Activated gamma-delta T cell (primary cell): Measurements from ENCODE around the gene EOMES.
A peak's percentile ranks its signal among the peaks of the same experiment; 100 is the strongest.
"Not testable (repeated sequence)": the region's sequence is repeated elsewhere in the genome, so short reads cannot be mapped to it uniquely, and the experiment has no call there.

Source experiments
- DNase-seq: peaks from one replicate; lab custom pipeline; 2025; lab: John Stamatoyannopoulos, UW
- total RNA-seq, 2 donors: gene quantifications; one replicate each; lab custom pipeline; 2026; lab: John Stamatoyannopoulos, UW

Gene EOMES
- 91.1 to 266 reads per million in 2 donors for total RNA-seq

DNA sequence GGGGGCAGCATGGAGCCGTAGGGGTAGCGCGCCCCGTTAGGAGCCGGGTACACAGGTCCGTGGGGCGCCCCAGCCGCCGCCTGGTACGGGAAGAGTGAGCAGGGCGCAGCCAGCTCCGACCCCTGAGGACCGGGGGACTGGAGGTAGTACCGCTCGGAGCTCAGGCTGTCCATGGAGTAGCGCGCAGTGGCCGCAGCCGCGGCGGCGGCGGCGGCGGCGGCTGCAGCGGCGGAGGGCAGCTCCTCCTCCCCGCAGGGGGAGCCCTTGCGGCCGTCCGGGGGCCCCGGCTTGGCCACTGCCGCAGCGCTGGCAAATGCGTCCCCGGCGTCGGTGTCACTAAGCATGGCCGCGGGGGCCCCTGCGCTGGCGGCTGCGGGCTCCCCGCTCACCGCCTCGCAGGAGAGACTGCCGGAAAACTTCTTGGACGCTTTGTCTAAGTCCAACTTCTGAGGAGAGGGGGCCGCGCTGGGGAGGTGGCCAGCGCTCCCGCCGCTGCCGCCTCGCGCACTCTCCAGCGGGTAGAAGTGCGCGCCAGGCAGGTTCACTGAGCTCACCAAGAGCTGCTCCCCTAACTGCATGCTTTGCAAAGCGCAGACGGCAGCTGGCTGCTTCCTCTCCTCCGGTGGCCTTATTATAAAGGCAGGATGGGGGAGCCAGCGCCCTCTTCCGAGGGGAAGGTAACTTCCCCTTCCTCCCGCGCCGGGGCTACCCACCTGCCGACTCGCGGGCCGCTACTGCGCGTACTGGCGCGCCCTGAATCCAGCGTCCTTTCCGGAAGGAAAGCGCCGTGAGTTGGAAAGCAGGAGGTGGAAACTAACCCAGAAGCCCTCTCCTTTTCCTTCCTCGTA lies at the start of gene EOMES:
TSS of gene EOMES (minus strand) at position 607 of the 848 bp plus-strand sequence. CDS start at position 578, 29 bp downstream.
- peak; percentile 53 for DNase-seq

DNA sequence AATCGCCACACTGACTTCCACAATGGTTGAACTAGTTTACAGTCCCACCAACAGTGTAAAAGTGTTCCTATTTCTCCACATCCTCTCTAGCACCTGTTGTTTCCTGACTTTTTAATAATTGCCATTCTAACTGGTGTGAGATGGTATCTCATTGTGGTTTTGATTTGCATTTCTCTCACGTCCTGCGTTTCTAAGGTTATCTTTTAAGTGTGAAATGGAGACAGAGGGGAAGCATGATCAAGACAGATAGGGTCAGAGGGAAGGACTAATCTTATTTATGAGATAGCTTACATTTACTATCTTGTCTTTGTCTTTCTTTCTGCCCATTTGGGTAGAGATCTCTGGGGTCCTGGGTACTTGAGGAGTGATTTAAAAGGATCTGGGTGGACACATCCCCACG lies 48.3 kb upstream of the EOMES start:
- DNase-seq = not testable (repeated sequence)

DNA sequence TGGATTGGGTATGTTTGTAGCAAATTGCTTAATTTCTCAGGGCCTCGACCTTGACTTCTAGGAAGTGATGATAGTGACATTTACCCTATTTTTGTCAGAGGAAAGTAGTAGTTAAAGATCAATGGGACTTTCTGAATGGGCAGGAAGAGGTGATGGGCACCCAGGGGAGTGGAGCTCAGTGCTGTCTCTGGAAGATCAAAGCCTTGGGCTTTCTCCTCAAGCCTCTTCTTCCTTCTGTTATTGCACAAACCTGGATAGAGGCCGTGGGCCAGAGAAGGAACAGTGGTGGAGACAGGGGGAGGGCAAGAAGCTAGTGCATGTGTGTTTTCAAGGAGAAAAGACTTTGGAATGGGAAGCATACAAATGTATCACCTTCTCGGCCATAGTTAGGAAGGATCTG lies 44.9 kb upstream of the EOMES start:
- no peak for DNase-seq

DNA sequence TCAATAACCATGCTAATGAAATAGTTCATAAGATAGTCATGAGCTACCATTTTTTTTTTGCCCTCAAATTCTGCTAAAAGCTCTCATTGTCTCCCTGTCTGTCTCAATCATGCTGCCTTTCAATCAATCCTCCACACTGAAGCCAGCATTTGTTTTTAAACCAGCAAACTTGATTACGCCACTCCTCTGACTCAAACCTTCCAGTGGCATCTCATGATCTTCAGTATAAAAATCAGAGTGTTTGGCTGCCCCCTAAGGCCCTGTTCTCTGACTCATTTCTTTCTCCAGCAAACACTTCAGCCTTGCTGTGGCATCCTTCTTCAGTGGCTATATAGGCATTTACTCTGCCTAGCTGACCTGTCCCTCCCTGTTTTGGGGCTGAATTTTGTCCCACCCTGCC lies 36.0 kb upstream of the EOMES start:
- no peak for DNase-seq

DNA sequence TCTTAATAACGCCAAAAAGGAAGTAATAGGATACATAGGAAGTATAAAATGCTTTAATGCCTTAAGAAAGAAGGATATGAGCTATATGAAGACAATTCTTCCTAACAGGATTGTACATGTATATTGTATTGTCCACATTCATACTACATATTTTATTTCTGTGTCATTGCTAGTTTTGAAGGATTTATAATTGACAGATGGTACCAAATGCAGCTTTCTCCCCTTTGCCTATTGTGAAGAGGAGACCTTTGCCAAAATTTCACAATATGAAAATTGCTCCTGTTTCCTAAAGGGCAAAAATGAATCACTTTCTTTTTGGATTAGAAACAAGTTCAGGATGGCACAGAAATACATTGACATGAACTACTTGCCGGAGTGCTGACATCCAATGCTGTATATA lies 34.8 kb upstream of the EOMES start:
- DNase-seq = no peak

DNA sequence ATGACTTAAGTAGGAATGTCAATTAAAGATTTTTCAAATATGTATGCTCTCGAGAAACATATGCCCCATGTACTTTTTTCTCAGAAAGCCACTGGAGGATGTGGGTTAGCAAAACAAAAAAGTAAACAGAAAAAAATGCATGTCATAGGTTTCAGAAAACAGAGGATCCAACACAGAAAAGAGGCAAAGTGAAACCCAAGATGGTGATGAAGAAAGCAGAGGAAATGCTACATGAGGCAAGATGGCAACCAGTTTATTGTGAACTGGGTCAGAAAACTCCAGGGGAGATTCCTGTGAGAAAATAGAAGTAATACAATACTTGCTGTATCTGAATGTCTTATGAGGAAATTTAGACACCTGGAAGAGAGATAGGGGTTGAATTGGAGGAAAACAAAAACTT lies 30.8 kb upstream of the EOMES start:
- DNase-seq = no peak

DNA sequence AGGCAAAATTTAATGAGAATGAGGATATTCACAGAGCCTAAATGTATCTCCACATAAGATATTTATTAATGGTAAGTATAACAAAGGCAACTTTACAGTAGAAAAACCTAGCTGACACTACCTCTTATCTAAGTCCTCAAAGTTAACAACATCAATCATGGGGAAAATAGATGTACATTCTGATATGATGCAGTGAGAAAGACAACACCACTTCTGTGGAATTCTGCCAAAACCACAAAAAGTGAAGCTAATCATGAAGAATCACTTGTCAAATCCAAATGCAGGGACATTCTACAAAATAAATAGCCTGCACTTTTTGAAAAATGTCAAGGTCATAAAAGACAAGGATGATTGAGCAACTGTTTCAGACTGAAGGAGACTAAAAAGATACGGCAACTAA lies 27.5 kb upstream of the EOMES start:
- DNase-seq = no peak

DNA sequence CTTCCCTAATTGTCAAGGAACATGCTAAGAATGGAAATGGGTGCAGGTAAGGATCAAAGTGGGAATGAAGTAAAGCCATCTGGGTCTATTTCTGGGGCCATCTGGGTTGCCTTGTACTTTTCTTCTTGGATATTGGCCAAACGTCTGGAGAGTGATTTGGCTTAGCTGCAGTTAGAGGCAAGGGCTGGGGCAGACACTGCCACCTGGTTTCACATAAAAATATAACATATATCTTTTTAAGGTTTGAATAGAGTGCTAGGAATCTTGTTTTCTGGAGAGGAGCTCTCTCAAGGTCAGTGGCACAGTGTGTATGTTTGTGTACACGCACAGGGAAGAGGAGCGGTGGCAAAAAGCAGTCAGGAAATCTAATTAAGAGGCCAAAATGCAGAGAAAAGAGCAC lies 24.7 kb upstream of the EOMES start:
- no peak for DNase-seq

DNA sequence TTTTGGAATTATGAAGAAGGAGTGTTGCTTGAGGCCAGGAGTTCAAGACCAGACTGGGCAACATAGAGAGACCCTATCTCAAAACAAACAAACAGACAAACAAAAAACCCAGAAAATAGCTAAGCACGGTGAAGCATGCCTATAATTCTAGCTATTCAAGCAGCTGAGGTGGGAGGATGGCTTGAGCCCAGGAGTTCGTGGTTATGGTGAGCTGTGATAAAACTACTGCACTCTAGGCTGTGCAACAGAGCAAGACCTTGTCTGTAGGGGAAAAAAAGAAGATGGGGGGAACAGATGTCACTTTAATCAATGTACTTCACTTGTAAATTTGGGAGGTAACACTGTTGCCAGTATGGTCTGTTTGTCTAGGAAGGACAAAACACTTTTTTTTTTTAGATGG lies 18.7 kb upstream of the EOMES start:
- no peak for DNase-seq

DNA sequence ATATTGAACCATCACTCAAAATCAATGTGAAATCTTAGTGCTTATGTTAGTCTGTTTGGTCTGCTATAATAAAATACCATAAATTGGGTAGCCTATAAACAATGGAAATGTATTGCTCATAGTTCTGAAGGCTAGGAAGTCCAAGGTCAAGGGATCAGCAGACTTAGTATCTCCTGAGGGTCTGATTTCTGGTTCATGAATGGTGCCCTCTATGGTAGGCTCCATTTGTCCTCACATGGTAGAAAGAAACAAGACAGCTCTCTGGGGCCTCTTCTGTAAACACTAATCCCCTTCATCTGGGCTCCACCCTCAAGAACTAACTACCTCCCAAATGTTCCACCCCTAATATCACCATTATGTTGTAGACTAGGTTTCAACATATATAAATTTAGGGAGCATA lies 15.0 kb upstream of the EOMES start:
- no peak for DNase-seq

DNA sequence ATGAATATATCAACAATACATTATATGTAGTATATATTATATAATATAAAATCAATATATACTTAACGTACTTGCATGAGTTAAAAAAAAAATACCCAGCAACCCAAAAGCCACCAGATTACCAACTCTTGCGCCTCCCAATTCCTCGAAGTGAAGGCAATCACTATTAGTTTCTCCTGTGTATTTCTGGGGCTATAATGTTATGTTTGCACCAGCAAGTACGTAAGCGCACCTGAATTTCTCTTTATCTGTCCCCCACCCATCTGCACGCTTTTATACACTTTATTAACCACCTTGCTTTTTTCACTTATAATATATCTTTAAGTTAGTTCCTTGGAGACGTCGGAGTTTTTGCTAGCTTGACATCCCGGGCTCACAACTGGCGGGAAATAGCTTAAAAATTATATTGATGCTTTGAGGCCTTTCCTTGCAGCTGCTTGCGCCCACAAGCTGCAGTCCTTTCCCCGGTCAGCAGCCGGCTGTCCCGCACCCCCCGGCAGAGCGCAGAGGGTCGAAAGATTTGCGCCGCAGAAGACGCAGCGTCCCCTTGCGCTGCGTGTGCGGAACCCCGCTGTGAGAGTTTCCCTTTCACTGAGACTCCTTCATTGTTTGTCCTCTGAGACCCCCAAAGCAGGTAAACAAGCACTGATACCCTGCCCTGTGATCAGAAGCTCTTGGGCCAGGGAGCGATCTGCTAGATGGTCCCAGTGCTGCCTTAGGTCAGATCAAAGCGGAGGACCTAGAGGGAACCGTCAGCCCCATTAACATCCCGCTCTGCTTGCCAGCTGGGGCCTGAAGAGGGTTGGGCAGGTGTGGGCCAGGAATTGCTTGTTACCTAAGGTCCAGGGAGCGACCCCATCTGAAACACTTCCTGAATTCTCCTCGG lies 8.9 kb upstream of the EOMES start:
- DNase-seq = no peak

DNA sequence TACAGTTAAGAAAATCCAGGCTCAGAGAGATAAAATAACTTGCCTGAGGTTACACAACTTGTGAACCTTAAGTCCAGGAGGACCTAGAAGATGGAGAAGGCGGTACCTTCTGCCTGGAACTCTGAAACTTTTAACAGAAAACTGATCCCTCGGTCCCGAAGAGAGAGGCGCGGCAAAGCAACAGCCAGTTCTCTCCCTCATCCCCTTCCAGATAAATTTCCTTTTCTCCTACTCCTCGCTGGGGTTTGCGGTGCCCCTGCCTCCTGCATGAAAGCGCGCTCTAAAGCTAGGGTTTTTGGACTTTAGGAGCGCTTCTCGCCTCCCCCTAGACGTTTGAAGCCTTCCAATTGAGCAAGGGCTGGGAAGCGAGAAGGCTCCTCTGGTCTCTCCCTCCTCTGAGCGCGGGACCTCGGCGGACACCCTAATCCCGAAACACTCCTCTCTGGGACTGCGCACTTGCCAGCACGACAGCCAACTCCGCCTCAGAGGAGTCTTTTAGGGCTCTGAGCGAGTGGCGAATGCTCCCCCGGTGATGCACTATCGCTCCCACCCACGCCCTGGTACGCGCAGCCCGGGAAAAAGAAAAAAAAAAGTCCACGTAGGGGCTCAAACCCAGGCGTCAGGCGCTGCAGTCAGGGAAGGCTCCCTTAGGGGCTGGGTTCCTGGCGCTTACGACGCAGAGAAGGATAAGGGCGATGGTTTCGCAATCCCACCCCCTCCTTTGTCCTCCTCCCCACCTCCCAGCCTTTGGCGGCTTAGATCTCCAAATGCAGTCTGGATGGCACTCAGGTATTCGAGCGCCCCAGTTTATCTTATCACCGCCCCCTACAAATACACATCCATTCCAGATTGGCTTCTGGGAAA lies 7.9 kb upstream of the EOMES start:
- DNase-seq = no peak

DNA sequence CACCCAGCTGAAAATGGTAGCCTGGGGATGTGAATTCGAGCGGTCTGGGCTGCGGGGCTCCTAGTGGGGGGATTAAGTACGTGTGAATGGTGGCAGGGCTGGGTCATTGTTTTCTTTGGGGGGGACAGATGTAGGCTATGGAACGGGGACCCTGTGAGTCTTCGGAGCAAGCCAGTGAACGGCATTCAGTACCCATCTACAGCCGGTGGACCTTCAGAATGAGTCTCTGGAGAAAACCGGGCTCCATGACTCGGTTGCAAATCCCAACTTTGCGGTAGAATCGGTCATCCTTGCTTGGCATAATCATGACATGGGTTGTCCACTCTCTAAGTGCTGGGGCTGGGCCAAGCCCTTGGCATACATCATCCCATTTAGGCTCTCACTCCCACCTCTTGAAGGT lies 7.2 kb upstream of the EOMES start:
- no peak for DNase-seq

DNA sequence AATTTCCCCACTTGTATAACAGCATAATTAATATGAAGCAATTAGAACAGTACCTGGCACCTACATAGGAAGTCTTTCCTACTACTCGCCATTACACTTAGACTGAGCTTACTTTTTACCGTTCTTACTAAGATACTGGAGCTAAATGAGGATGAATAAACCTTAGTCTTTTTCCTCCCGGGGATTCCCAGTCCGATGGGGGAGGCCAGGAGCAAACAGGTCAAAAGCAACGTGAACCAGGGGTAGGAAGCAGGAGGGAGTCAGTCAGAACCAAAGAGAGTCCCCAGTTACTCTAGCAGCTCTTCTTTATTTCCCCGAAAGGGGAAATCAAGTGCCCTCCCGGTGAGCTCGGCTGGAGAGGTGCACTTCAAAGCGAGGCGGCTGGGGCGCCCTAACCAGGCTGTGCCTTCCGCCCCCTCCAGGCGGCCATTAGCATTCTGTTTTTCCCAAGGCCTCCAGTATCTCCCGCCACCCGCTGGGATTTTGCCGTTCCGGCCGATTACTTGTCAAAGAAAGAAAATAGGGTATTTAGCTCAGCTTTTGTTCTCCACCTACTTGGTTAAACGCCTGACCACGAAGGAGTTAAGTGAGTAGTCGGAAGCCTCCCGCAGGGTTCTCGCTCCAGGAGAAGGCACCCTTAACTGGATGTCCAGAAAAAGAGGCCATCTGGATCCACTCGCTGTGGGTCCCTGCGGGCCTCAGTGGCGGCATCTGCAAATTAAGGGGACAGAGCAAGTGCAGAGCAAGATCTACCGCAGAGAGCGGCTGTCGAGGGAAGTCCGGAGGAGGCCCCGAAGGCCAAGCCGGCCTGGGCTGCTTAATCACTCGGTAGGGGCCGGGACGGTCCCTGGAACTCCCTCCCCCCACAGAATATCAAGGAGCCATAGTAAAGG lies 6.3 kb upstream of the EOMES start:
- no peak for DNase-seq

DNA sequence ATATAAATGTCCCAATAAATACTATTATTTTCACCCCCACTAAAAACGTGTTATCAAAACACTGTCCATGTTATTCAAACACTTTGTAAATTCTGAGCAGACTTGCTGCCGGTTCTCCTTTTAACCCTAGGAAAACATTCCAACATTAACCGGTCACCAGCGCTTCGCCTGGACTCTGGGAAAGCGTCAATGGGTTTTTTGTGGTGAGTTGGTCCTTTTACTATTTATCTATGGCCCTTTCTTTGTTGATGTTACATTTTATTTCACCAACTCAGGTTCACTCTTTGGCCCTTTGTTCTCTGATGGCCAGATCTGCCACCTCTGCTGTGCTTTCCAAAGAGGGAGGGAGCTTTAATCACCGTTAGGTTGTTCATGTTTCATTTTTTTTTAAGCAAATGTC lies 4.1 kb upstream of the EOMES start:
- DNase-seq = no peak

DNA sequence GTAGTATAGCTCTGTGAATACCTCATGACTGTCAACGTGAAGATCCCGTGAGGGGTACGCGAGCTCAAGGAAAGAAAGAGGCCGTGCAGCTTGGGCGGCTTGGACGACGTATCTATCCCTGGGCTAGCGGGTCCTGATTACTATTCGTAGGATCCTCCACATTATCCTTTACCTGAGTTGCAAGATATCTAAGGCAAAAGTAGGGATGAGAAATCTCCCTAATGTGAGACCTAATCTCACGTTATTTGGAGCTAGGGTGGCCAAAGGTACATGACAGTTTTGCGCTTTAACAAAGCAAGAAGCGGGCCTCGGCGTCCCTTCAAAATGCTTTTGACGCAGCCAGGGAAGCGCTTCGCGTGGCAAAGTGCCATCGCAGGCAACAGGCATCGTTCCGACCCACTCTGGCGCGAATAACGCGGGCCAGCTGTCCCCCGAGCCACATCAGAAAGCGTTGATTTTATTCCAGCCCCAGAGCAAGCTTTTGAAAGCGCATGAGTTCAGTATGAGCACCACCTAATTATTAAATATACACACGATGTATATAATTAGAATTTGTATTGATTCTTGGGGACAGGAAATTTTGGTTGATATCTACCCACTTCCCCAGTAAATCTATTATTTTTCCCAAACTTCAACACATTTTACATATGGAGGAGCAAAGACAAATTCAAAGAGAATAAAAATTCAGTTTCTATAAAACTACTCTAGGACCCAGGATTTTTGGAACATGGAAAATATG lies 2.5 kb upstream of the EOMES start:
- DNase-seq = no peak

DNA sequence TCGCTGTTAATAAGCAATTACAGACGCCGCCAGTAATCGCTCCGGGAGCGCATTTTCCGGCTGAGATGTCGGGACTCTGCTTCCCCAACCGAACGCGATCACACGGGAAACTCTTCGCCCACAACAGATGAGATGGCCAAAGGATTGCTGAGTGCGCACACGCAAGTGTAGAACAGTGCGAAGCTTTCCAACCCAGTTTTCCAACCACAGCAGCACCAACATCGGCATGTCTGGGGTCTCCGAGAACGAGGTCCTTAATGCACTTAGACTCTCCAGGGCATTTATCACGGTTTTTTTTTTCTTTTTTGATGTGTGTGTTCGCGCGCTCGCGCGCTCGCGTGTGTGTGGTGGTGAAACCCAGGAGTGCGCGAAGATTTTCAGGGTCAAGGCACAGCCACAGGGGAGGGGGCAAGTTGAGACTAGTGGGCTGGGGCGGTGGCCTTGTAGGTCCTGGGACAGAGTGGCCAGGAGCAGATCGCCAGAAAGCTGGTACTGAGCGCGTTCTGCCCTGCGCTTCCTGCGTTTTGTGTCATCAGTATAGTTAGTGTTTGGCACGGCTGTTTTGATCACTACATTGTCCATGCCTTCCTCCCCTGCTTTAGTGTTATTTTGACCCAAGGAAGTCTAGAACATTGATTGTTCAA lies 1.8 kb upstream of the EOMES start:
- DNase-seq = no peak

DNA sequence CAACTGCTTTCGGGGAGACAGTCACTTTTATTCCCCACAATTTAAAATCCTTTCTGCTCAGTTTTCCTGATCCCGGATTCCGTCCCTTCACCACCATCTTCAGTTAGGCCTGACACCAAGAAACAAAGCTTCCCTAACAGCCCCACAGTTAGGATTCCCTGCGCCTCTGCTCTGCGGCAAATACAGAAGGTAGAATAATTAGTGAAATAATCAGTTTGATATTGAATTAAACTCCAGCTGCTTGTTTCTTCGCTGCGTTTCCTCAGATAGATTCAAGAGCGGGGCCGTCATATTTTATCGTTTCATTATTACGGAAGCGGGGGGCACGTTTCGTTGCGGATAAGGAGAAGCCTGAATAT lies 1.3 kb upstream of the EOMES start:
- no peak for DNase-seq

DNA sequence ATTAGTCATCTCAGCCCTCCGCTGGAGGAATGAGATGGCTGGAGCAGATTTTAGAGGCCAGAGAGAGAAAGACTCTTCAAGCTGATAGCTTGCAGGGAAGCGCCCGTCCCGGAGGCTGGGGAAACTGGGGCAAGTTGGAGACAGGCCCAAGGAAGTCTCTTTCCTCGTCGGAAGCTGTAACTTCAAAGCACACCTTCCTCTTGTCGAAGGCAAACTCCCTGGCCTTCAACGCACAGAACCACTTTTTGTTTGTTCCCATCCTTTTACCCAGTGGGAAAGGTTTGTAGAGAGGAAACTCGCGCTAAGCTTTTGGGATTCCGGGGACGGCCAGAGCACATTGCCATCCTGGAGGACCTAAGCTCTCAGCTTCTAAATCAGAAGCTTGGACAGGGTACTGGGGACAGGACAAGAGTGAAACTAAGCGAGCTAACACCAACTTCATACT lies 900 bp upstream of the EOMES start:
- no peak for DNase-seq
